ENCODE measurements around the gene MGP. TPM values are rescaled to one million over a fixed set of nuclear protein-coding genes. Genes with fewer than 3 reads are reported as not detected.
A peak's percentile ranks its signal among the peaks of the same experiment; 100 is the strongest.

MGP gene
- total RNA-seq, 4 donors from 2014 or later, result 317 to 851 (median 829) TPM

DNA sequence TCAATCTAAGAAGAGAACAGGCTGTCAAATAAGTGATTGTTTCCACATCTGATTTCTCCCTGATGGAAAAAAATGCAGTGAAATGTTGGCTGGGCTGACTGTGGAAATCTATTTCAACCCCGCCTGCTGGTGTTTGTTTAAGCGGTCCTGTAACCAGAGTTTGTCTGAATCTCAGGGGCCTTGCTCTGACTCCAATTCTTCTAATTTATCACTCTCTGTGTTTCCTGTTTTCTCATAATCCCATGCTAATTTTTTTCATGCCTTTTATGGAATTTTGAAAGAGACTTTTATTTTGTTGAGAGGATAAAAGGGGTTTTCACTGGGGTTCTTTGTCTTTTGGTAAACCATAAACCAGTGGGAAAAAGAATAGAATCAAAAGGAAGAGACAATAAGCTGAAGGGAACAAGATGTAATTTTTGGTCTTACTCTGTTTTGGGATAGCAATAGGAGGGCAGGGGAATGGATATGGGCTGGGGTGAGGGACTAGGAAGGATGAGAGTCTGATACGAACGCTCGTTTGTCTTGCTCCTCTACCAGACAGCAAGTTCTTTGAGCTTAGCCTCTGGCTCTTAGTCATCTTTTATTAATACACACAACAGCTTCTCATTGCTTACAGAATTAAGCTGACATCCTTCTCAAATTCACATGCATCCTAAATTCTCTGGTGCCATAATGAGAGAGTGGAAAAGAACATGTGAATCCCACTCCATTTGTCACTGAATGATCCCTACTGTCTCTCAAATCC is 8.0 kb upstream of the MGP start:
- TF ChIP-seq, protein P1, sequence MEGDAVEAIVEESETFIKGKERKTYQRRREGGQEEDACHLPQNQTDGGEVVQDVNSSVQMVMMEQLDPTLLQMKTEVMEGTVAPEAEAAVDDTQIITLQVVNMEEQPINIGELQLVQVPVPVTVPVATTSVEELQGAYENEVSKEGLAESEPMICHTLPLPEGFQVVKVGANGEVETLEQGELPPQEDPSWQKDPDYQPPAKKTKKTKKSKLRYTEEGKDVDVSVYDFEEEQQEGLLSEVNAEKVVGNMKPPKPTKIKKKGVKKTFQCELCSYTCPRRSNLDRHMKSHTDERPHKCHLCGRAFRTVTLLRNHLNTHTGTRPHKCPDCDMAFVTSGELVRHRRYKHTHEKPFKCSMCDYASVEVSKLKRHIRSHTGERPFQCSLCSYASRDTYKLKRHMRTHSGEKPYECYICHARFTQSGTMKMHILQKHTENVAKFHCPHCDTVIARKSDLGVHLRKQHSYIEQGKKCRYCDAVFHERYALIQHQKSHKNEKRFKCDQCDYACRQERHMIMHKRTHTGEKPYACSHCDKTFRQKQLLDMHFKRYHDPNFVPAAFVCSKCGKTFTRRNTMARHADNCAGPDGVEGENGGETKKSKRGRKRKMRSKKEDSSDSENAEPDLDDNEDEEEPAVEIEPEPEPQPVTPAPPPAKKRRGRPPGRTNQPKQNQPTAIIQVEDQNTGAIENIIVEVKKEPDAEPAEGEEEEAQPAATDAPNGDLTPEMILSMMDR (IDR thresholded peaks at IDR 0.05), result no peak
- DNase-seq (ENCODE audit: low spot score), result no peak
- no peak for ATAC-seq (ENCODE audit: low FRiP score)

- DNase-seq (ENCODE audit: low spot score), result no peak
- ATAC-seq (ENCODE audit: low FRiP score), result peak; percentile 56
- TF ChIP-seq, protein P1 (IDR thresholded peaks at IDR 0.05), result no peak
Measured at GRCh38 chr12:14892726-14893505, 7.3 kb upstream of the MGP start.

DNA sequence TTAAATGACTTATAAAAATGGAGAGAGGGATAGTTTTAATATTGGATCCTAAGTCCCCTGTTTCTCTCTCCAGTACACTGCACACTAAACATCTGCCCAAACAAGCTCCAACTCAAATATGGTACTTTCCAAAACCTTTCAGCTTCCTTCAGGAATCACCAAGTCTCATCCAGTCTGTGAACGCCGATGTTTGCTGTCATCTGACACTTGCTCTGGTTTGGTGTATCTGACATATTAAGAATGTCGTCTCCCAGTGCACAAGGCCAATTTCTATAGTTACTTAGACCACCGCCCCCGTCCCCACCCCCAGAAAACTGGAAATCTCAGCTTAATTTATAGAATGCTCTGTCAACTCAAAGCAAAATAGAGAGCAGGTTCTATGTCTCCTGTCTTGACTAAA is 5.0 kb upstream of the MGP start:
- no peak for DNase-seq (ENCODE audit: low spot score)
- ATAC-seq (ENCODE audit: low FRiP score), result no peak
- TF ChIP-seq, protein P1 (IDR thresholded peaks at IDR 0.05), result no peak

DNA sequence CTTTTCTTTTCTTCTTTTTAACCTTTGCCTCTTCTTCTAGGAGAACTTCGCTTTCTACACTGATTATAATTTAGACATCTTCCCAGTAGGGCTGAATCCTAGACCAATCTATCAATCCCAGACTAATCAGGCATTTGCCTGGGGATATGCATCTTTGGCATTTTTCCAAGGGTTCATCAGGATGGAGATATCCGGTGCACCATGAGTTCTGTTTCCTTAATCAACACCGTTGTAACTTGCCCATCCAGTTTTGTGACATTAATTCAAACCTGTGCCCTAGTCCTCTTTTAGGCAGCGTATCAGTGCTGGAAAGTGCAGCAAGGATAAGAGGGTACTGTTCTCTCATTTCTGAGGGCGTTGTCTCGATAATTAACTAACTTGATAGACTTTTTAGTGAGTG is 617 bp upstream of the MGP start:
- TF ChIP-seq, protein P1 (IDR thresholded peaks at IDR 0.05), result no peak
- DNase-seq (ENCODE audit: low spot score) (no peak), ATAC-seq (ENCODE audit: low FRiP score) (no peak)

- peak; percentile 82 for DNase-seq (ENCODE audit: low spot score)
- TF ChIP-seq, protein P1 (IDR thresholded peaks at IDR 0.05), result no peak
- peak; percentile 73 for ATAC-seq (ENCODE audit: low FRiP score)
Measured at GRCh38 chr12:14884458-14884878, 1.2 kb downstream of the MGP start.

- no peak for DNase-seq (ENCODE audit: low spot score)
Measured at GRCh38 chr12:14883686-14884085, 2.0 kb downstream of the MGP start.

More at GRCh38 chr12:14883686-14884085, 2.0 kb downstream of the MGP start:
- TF ChIP-seq, protein P1 (IDR thresholded peaks at IDR 0.05), result no peak
- ATAC-seq (ENCODE audit: low FRiP score), result no peak
